Prostate gland (tissue), 2 donors: Measurements from ENCODE around the gene LHPP.

Experiments used
- POLR2A ChIP-seq: fragments of 450-650 bp; IDR thresholded peaks from one replicate; pipeline ENCODE4 v1.6.1; 2016; ENCODE audit warnings: antibody characterized with exemption, mild to moderate bottlenecking
- POLR2AphosphoS5 ChIP-seq: sonication (generic); formaldehyde crosslinking; IDR thresholded peaks from one replicate; pipeline ENCODE4 v1.6.1; 2017; ENCODE audit warnings: antibody characterized with exemption
- TF ChIP-seq, protein P1 (sequence below), 4 experiments: fragments of 200-600 bp in 2 of 4; fragments of 450-650 bp in 2 of 4; sonication (generic) in 2 of 4; IDR thresholded peaks; 1 replicate in 3 of 4; 2 replicates in 1 of 4; pipeline ENCODE4 v1.5.1; 2016 to 2019; ENCODE audit warnings: antibody characterized with exemption in 4 of 4, mild to moderate bottlenecking in 2 of 4, moderate library complexity in 2 of 4

DNA sequence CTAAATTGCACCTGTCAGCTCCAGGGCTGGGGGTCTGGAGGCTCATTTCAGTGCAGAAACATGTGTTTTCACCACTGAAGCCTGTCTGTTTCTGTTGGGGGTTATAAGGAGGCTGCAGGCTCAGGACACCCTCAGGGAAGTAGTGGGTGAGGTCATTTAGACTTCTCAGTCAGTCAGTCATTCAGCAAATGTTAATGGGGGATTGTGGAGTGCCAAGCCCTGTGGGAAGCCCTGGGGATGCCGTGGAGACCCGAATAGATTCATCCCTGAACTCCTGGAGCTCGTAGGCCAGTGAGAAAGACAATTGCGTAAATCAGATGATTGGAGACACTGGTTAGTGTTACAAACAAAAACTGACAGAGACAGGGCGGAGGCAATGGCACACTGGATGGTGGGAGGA lies 19.2 kb downstream of the LHPP start:
- TF ChIP-seq, protein P1, sequence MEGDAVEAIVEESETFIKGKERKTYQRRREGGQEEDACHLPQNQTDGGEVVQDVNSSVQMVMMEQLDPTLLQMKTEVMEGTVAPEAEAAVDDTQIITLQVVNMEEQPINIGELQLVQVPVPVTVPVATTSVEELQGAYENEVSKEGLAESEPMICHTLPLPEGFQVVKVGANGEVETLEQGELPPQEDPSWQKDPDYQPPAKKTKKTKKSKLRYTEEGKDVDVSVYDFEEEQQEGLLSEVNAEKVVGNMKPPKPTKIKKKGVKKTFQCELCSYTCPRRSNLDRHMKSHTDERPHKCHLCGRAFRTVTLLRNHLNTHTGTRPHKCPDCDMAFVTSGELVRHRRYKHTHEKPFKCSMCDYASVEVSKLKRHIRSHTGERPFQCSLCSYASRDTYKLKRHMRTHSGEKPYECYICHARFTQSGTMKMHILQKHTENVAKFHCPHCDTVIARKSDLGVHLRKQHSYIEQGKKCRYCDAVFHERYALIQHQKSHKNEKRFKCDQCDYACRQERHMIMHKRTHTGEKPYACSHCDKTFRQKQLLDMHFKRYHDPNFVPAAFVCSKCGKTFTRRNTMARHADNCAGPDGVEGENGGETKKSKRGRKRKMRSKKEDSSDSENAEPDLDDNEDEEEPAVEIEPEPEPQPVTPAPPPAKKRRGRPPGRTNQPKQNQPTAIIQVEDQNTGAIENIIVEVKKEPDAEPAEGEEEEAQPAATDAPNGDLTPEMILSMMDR (IDR thresholded peaks at IDR 0.05) = no peak
- TF ChIP-seq POLR2AphosphoS5 (no peak), POLR2A (no peak)
